Gastrocnemius medialis (tissue), 4 donors: ENCODE results near the gene KCNQ4. TPM values are rescaled to one million over a fixed set of nuclear protein-coding genes. Genes with fewer than 3 reads are reported as not detected.

Experiments used
- ATAC-seq, 2 donors: fragments of 150-250 bp; one replicate each; pipeline ENCODE4 v1.9.1; 2016
- DNase-seq, 2 donors: peaks; one replicate each; pipeline ENCODE4 v3.0.0-alpha.2; 2019
- H3K27ac ChIP-seq, 4 donors: fragments of 200-600 bp; sonication (generic); 1 replicate in 1 of 4; 2 replicates in 3 of 4; pipeline ENCODE4 v1.5.1; 2016 to 2018; ENCODE audit warnings: mild to moderate bottlenecking in 2 of 4, moderate library complexity in 1 of 4
- H3K27me3 ChIP-seq, 3 donors: fragments of 200-600 bp; sonication (generic) in 2 of 3; 1 replicate in 1 of 3; 2 replicates in 2 of 3; pipeline versions ENCODE4 v1.5.1 to v1.6.0; 2016 to 2019; ENCODE audit warnings: mild to moderate bottlenecking in 1 of 3, moderate library complexity in 1 of 3
- H3K36me3 ChIP-seq, 2 donors: fragments of 200-600 bp; sonication (generic) in 1 of 2; one replicate each; pipeline ENCODE4 v1.5.1; 2017 to 2018
- H3K4me1 ChIP-seq, 2 donors: fragments of 200-600 bp; sonication (generic) in 1 of 2; one replicate each; pipeline ENCODE4 v1.5.1; 2016 to 2017; ENCODE audit warnings: mild to moderate bottlenecking in 2 of 2
- H3K4me3 ChIP-seq, 4 donors: fragments of 200-600 bp; sonication (generic) in 3 of 4; 1 replicate in 1 of 4; 2 replicates in 3 of 4; pipeline ENCODE4 v1.5.1; 2016 to 2019; ENCODE audit warnings: mild to moderate bottlenecking in 2 of 4
- H3K9me3 ChIP-seq, 3 donors: fragments of 200-600 bp; sonication (generic) in 2 of 3; 1 replicate in 1 of 3; 2 replicates in 2 of 3; pipeline ENCODE4 v1.5.1; 2016 to 2019
- CTCF ChIP-seq, 5 experiments: fragments of 450-650 bp in 3 of 5; fragments of 200-600 bp in 2 of 5; sonication (generic) in 2 of 5; IDR thresholded peaks in 4 of 5; conservative IDR thresholded peaks in 1 of 5; 1 replicate in 4 of 5; 2 replicates in 1 of 5; pipeline ENCODE4 v1.5.1; 2016 to 2019; ENCODE audit warnings: antibody characterized with exemption in 5 of 5, mild to moderate bottlenecking in 3 of 5, moderate library complexity in 3 of 5
- POLR2A ChIP-seq, 2 donors: fragments of 450-650 bp; IDR thresholded peaks; one replicate each; pipeline ENCODE4 v1.6.1; 2017; ENCODE audit warnings: antibody characterized with exemption in 2 of 2, mild to moderate bottlenecking in 2 of 2, moderate library complexity in 2 of 2
- in situ Hi-C, 4 donors: fragments of 200-750 bp; cut with MboI; loops; one replicate each; pipeline versions ENCODE4 v1.15.0 to v1.8.0; 2017; ENCODE audit warnings: low sequenced_read_pairs in 4 of 4
- intact Hi-C: fragments of 100-400 bp; cut with DNase I; formaldehyde crosslinking; loops from one replicate; pipeline ENCODE4 v1.15.1; 2023; ENCODE audit warnings: low total_unique reads
- total RNA-seq, 4 donors: library from RNA; depleted of rRNA; stranded (reverse); fragments of >200 nt; gene quantifications; one replicate each; pipeline versions ENCODE4 v1.1.0 to v1.2.3, GENCODE V29; 2016

Gene KCNQ4
- total RNA-seq, 4 donors from 2014 or later = 2.9 to 8.2 (median 3.5) TPM

GRCh38 chr1:40748841-40749718, 34.5 kb upstream of the KCNQ4 start:
- in situ Hi-C loops = no loop called here
- ATAC-seq = peak; percentile 93 to 99
- peak overlapping the region; percentile 74 to 84 (median 82) for H3K27ac ChIP-seq

GRCh38 chr1:40749817-40750216, 33.8 kb upstream of the KCNQ4 start:
- DNase-seq = no peak
- intact Hi-C loops (no loop called here), in situ Hi-C loops (no loop called here)
- TF ChIP-seq POLR2A (IDR thresholded peaks at IDR 0.05) (no peak), CTCF (IDR thresholded peaks at IDR 0.05 in 4 of 5, conservative IDR thresholded peaks at IDR 0.05 in 1 of 5) (no peak)
- peak overlapping the region; percentile 74 to 84 (median 82) for H3K27ac ChIP-seq
- no peaks in the 10 kb centered on the region for H3K9me3 ChIP-seq
- H3K27me3 ChIP-seq = no peaks in the 10 kb centered on the region
- peaks cover 0 to 28% of the 10 kb centered on the region in 2 donors for H3K36me3 ChIP-seq
- ATAC-seq = no peak
- H3K4me1 ChIP-seq = peaks cover 31 to 35% of the 10 kb centered on the region in 2 donors
- no peak overlapping the region for H3K4me3 ChIP-seq

More at GRCh38 chr1:40748841-40749718, 34.5 kb upstream of the KCNQ4 start:
- Histone ChIP-seq H3K4me1 (peaks cover 27 to 34% of the 10 kb centered on the region in 2 donors), H3K4me3 (no peak overlapping the region), H3K9me3 (no peaks in the 10 kb centered on the region), H3K36me3 (peaks cover 0 to 20% of the 10 kb centered on the region in 2 donors), H3K27me3 (no peaks in the 10 kb centered on the region)
- DNase-seq = peak; percentile 55 to 78
- TF ChIP-seq CTCF (IDR thresholded peaks at IDR 0.05 in 4 of 5, conservative IDR thresholded peaks at IDR 0.05 in 1 of 5) (no peak), POLR2A (IDR thresholded peaks at IDR 0.05) (no peak)
- intact Hi-C loops = no loop called here

- H3K4me1 ChIP-seq = peaks cover 35 to 37% of the 10 kb centered on the region in 2 donors
- intact Hi-C loops (no loop called here), in situ Hi-C loops (no loop called here)
- peak overlapping the region in 3 of 4 donors; percentile 74 to 84 (median 82) for H3K27ac ChIP-seq
- H3K27me3 ChIP-seq = no peaks in the 10 kb centered on the region
- H3K36me3 ChIP-seq = peaks cover 0 to 30% of the 10 kb centered on the region in 2 donors
- DNase-seq (no peak), ATAC-seq (no peak)
- no peak overlapping the region for H3K4me3 ChIP-seq
- no peaks in the 10 kb centered on the region for H3K9me3 ChIP-seq
- TF ChIP-seq POLR2A (IDR thresholded peaks at IDR 0.05) (no peak), CTCF (IDR thresholded peaks at IDR 0.05 in 4 of 5, conservative IDR thresholded peaks at IDR 0.05 in 1 of 5) (no peak)
These were observed 33.1 kb upstream of the KCNQ4 start for GRCh38 chr1:40750451-40750908.

GRCh38 chr1:40751802-40752201, 31.8 kb upstream of the KCNQ4 start:
- DNase-seq (no peak), ATAC-seq (no peak)
- in situ Hi-C loops = no loop called here
- TF ChIP-seq CTCF (IDR thresholded peaks at IDR 0.05 in 4 of 5, conservative IDR thresholded peaks at IDR 0.05 in 1 of 5) (no peak), POLR2A (IDR thresholded peaks at IDR 0.05) (no peak)
- no peak overlapping the region for H3K4me3 ChIP-seq
- no peaks in the 10 kb centered on the region for H3K9me3 ChIP-seq
- peaks cover 0 to 38% of the 10 kb centered on the region in 2 donors for H3K36me3 ChIP-seq
- H3K27ac ChIP-seq = peak overlapping the region in 1 of 4 donors; percentile 84
- H3K4me1 ChIP-seq = peaks cover 42% of the 10 kb centered on the region in 2 donors
- intact Hi-C loops = no loop called here
- no peaks in the 10 kb centered on the region for H3K27me3 ChIP-seq
